ENCODE measurements around the gene COG5. TPM values are rescaled to one million over a fixed set of nuclear protein-coding genes. Genes with fewer than 3 reads are reported as not detected.

The COG5 gene
- total and polyA plus RNA-seq, 10 of the 15 experiments (the other 5 are each of a cell fraction or from before 2014, with no cell fraction given), result 5.5 to 27.9 (median 15.6) TPM

DNA sequence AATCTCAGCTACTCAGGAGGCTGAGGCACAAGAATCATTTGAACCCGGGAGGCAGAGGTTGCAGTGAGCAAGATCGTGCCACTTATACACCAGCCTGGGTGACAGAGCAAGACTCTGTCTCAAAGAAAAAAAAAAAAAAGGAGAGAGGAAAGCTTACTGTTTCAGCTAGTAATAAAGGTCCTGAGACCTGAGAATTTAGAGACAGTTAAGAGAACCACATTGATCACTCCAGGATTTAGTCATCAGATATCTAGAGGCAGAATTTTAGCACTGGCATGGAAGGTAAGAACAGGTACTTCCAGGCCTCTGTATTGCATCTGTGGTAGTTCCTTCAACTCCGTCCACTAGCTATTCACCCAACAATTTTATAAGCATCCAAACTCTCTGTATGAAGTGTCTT lies 7.8 kb downstream of the COG5 start:
- Histone ChIP-seq H3K9me3 (replicated peaks; ENCODE audit: control insufficient read depth, insufficient read depth, low read length) (no peaks in the 10 kb centered on the region), H3K4me1 (ENCODE audit: control insufficient read depth, insufficient read depth, low read length) (no peaks in the 10 kb centered on the region), H4K20me1 (ENCODE audit: control insufficient read depth, insufficient read depth) (no peaks in the 10 kb centered on the region), H3K27me3 (replicated peaks in 1 of 2; ENCODE audit: control insufficient read depth in 2 of 2, insufficient read depth in 2 of 2, low read length in 1 of 2) (no peaks in the 10 kb centered on the region), H3K9ac (ENCODE audit: control insufficient read depth, insufficient read depth, low read length) (no peak overlapping the region), H3K79me2 (ENCODE audit: control insufficient read depth, insufficient read depth, low read length) (no peaks in the 10 kb centered on the region; the same call in 1 of the 2 replicates), H3K36me3 (ENCODE audit: control insufficient read depth in 2 of 2, insufficient read depth in 2 of 2, low read length in 1 of 2) (0 out of 4 replicates have a peak, but pooled peaks cover 0 to 3% of the 10 kb centered on the region in 2 experiments), H3K27ac (ENCODE audit: control insufficient read depth, insufficient read depth) (no peak overlapping the region), H3K4me3 (no peak overlapping the region), H2AFZ (ENCODE audit: control insufficient read depth, low read depth, low read length) (no peak overlapping the region), H3K4me2 (ENCODE audit: control insufficient read depth, insufficient read depth) (no peak overlapping the region)
- FAIRE-seq (no peak), DNase-seq (ENCODE audit: low read depth, low spot score) (no peak), ATAC-seq (no peak; the same call in 1 of the 3 replicates)
- CTCF ChIA-PET, result no interaction called here
- intact Hi-C loops (cut with micrococcal nuclease; ENCODE audit: unreplicated experiment) (no loop called here), in situ Hi-C loops (cut with MboI) (no loop called here)
- TF ChIP-seq, protein P1, sequence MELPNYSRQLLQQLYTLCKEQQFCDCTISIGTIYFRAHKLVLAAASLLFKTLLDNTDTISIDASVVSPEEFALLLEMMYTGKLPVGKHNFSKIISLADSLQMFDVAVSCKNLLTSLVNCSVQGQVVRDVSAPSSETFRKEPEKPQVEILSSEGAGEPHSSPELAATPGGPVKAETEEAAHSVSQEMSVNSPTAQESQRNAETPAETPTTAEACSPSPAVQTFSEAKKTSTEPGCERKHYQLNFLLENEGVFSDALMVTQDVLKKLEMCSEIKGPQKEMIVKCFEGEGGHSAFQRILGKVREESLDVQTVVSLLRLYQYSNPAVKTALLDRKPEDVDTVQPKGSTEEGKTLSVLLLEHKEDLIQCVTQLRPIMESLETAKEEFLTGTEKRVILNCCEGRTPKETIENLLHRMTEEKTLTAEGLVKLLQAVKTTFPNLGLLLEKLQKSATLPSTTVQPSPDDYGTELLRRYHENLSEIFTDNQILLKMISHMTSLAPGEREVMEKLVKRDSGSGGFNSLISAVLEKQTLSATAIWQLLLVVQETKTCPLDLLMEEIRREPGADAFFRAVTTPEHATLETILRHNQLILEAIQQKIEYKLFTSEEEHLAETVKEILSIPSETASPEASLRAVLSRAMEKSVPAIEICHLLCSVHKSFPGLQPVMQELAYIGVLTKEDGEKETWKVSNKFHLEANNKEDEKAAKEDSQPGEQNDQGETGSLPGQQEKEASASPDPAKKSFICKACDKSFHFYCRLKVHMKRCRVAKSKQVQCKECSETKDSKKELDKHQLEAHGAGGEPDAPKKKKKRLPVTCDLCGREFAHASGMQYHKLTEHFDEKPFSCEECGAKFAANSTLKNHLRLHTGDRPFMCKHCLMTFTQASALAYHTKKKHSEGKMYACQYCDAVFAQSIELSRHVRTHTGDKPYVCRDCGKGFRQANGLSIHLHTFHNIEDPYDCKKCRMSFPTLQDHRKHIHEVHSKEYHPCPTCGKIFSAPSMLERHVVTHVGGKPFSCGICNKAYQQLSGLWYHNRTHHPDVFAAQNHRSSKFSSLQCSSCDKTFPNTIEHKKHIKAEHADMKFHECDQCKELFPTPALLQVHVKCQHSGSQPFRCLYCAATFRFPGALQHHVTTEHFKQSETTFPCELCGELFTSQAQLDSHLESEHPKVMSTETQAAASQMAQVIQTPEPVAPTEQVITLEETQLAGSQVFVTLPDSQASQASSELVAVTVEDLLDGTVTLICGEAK (IDR thresholded peaks at IDR 0.05; ENCODE audit: borderline replicate concordance), result no peak
- TF ChIP-seq YY1 (IDR thresholded peaks at IDR 0.05; ENCODE audit: low read depth, low read length) (no peak), ZNF24 (IDR thresholded peaks at IDR 0.05) (no peak), SREBF2 (IDR thresholded peaks at IDR 0.05; ENCODE audit: low read length) (no peak), POLR2A (IDR thresholded peaks at IDR 0.05; ENCODE audit: low read depth, low read length) (no peak), SUPT20H (IDR thresholded peaks at IDR 0.05; ENCODE audit: borderline replicate concordance, control insufficient read depth, low read depth, low read length) (no peak), SMC3 (IDR thresholded peaks at IDR 0.05; ENCODE audit: borderline replicate concordance, low read length) (no peak), CEBPB (IDR thresholded peaks at IDR 0.05; ENCODE audit: borderline replicate concordance in 1 of 2, low read depth in 2 of 2, low read length in 2 of 2) (no peak), BMI1 (IDR thresholded peaks at IDR 0.05; ENCODE audit: borderline replicate concordance) (no peak), PML (IDR thresholded peaks at IDR 0.05; ENCODE audit: low read length) (no peak), SMAD1 (IDR thresholded peaks at IDR 0.05; ENCODE audit: low read depth, partially characterized antibody) (no peak), SMARCA5 (IDR thresholded peaks at IDR 0.05) (no peak), MTA3 (IDR thresholded peaks at IDR 0.05; ENCODE audit: borderline replicate concordance, low read length) (no peak)
- TF ChIP-seq, protein P2, sequence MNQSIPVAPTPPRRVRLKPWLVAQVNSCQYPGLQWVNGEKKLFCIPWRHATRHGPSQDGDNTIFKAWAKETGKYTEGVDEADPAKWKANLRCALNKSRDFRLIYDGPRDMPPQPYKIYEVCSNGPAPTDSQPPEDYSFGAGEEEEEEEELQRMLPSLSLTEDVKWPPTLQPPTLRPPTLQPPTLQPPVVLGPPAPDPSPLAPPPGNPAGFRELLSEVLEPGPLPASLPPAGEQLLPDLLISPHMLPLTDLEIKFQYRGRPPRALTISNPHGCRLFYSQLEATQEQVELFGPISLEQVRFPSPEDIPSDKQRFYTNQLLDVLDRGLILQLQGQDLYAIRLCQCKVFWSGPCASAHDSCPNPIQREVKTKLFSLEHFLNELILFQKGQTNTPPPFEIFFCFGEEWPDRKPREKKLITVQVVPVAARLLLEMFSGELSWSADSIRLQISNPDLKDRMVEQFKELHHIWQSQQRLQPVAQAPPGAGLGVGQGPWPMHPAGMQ (IDR thresholded peaks at IDR 0.05; ENCODE audit: borderline replicate concordance), result no peak
- TF ChIP-seq, protein P3, sequence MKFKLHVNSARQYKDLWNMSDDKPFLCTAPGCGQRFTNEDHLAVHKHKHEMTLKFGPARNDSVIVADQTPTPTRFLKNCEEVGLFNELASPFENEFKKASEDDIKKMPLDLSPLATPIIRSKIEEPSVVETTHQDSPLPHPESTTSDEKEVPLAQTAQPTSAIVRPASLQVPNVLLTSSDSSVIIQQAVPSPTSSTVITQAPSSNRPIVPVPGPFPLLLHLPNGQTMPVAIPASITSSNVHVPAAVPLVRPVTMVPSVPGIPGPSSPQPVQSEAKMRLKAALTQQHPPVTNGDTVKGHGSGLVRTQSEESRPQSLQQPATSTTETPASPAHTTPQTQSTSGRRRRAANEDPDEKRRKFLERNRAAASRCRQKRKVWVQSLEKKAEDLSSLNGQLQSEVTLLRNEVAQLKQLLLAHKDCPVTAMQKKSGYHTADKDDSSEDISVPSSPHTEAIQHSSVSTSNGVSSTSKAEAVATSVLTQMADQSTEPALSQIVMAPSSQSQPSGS (IDR thresholded peaks at IDR 0.05; ENCODE audit: low read length), result no peak
- no TSS peak for BruUV-seq (replicated peaks)
- 39% methylated on average over 3 of the region's 3 CpGs for WGBS (ENCODE audit: insufficient coverage, insufficient replicate concordance, low lambda C conversion rate, missing lambda C conversion rate)
- POLR2A ChIA-PET, result no interaction called here
- RAD21 ChIA-PET (ENCODE audit: unreplicated experiment), result no interaction called here
- SMC1A ChIA-PET (ENCODE audit: uncharacterized antibody, unreplicated experiment), result interaction anchor here (0.6 kb wide), 1 partner anchor 624 kb away, joined by 3 read pairs; no protein-coding TSS in a partner anchor
